Hindlimb muscle (tissue), 1 donor: ENCODE results near the gene ADAMTS17. TPM values are rescaled to one million over a fixed set of nuclear protein-coding genes. Genes with fewer than 3 reads are reported as not detected.

ENCODE experiments used
- DNase-seq: peaks from one replicate; pipeline ENCODE4 v3.0.0-alpha.2; 2013
- polyA plus RNA-seq: library from polyadenylated mRNA; unstranded; fragments of 120-200 nt; gene quantifications from one replicate; pipeline ENCODE4 v1.2.1, GENCODE V29; 2013; ENCODE audit not compliant: insufficient read length

Gene ADAMTS17
- polyA plus RNA-seq, 1 donor = 4.4 TPM

- DNase-seq = no peak
These were observed 71.9 kb downstream of the ADAMTS17 start for GRCh38 chr15:100269831-100270230.

- DNase-seq = no peak
These were observed 75.6 kb downstream of the ADAMTS17 start for GRCh38 chr15:100266166-100266565.

- no peak for DNase-seq
These were observed 76.1 kb downstream of the ADAMTS17 start for GRCh38 chr15:100265641-100266035.

- peak; percentile 49 for DNase-seq
These were observed 76.7 kb downstream of the ADAMTS17 start for GRCh38 chr15:100264994-100265640.

- no peak for DNase-seq
These were observed 77.9 kb downstream of the ADAMTS17 start for GRCh38 chr15:100263721-100264455.

GRCh38 chr15:100263031-100263430 lies 78.7 kb downstream of the ADAMTS17 start:
- no peak for DNase-seq

- DNase-seq = no peak
These were observed 80.2 kb downstream of the ADAMTS17 start for GRCh38 chr15:100261302-100262240.

GRCh38 chr15:100259266-100259665 lies 82.5 kb downstream of the ADAMTS17 start:
- DNase-seq = no peak

- DNase-seq = no peak
These were observed 84.7 kb downstream of the ADAMTS17 start for GRCh38 chr15:100256970-100257650.

GRCh38 chr15:100256101-100256969 lies 85.4 kb downstream of the ADAMTS17 start:
- no peak for DNase-seq

- DNase-seq = no peak
These were observed 86.1 kb downstream of the ADAMTS17 start for GRCh38 chr15:100255644-100256043.

GRCh38 chr15:100254691-100255090 lies 87.1 kb downstream of the ADAMTS17 start:
- no peak for DNase-seq

- peak; percentile 43 for DNase-seq
These were observed 87.5 kb downstream of the ADAMTS17 start for GRCh38 chr15:100254285-100254684.

- no peak for DNase-seq
These were observed 88.1 kb downstream of the ADAMTS17 start for GRCh38 chr15:100253640-100254039.

GRCh38 chr15:100252779-100253417 lies 88.9 kb downstream of the ADAMTS17 start:
- no peak for DNase-seq

- no peak for DNase-seq
These were observed 89.4 kb downstream of the ADAMTS17 start for GRCh38 chr15:100252359-100252758.

- peak; percentile 66 for DNase-seq
These were observed 91.5 kb downstream of the ADAMTS17 start for GRCh38 chr15:100250176-100250800.

- DNase-seq = no peak
These were observed 92.5 kb downstream of the ADAMTS17 start for GRCh38 chr15:100249096-100249815.

GRCh38 chr15:100248236-100248635 lies 93.5 kb downstream of the ADAMTS17 start:
- DNase-seq = no peak
